Neural progenitor cell (in vitro differentiated cells): ENCODE data around the gene CAPN8. TPM values are rescaled to one million over a fixed set of nuclear protein-coding genes. Genes with fewer than 3 reads are reported as not detected.

ENCODE experiments used
- DNase-seq: peaks from one replicate; pipeline ENCODE4 v3.0.0-alpha.2; 2016; ENCODE audit warnings: low spot score
- H2AFZ ChIP-seq: fragments of 200-600 bp; sonication (generic); replicated peaks from 2 replicates; pipeline ENCODE4 v1.6.1; 2016; ENCODE audit warnings: antibody characterized with exemption
- H3F3A ChIP-seq: fragments of 200-600 bp; sonication (generic); 2 replicates; pipeline ENCODE4 v1.6.1; 2016; ENCODE audit warnings: antibody characterized with exemption, low read depth
- H3K27ac ChIP-seq: fragments of 200-600 bp; sonication (generic); 2 replicates; pipeline ENCODE4 v1.5.1; 2016; ENCODE audit warnings: mild to moderate bottlenecking
- H3K27me3 ChIP-seq: fragments of 200-600 bp; sonication (generic); 2 replicates; pipeline ENCODE4 v1.6.1; 2016; ENCODE audit warnings: mild to moderate bottlenecking, moderate library complexity
- H3K36me3 ChIP-seq: fragments of 200-600 bp; sonication (generic); 2 replicates; pipeline ENCODE4 v1.5.1; 2016
- H3K4me1 ChIP-seq: fragments of 200-600 bp; sonication (generic); 2 replicates; pipeline ENCODE4 v1.6.1; 2016; ENCODE audit warnings: mixed run types
- H3K4me2 ChIP-seq: fragments of 200-600 bp; sonication (generic); 2 replicates; pipeline ENCODE4 v1.6.1; 2016
- H3K4me3 ChIP-seq: fragments of 200-600 bp; sonication (generic); 2 replicates; pipeline ENCODE4 v1.5.1; 2016
- H3K79me2 ChIP-seq: fragments of 200-600 bp; sonication (generic); 2 replicates; pipeline ENCODE4 v1.6.1; 2016; ENCODE audit warnings: low read depth
- H3K9ac ChIP-seq: fragments of 200-600 bp; sonication (generic); 2 replicates; pipeline ENCODE4 v1.6.1; 2016
- H3K9me3 ChIP-seq: fragments of 200-600 bp; sonication (generic); 2 replicates; pipeline ENCODE4 v1.5.1; 2016; ENCODE audit warnings: low read depth
- H4K20me1 ChIP-seq: fragments of 200-600 bp; sonication (generic); 2 replicates; pipeline ENCODE4 v1.6.1; 2016; ENCODE audit warnings: low read depth
- H3K27ac Mint-ChIP-seq: 3 replicates; pipeline ENCODE4 v1.8.0; 2021; ENCODE audit warnings: mixed read lengths
- H3K27me3 Mint-ChIP-seq: 2 replicates; pipeline ENCODE4 v1.8.0; 2022; ENCODE audit warnings: low read depth, mild to moderate bottlenecking, inconsistent platforms, moderate library complexity, mixed read lengths; ENCODE audit not compliant: insufficient read depth
- H3K36me3 Mint-ChIP-seq: 3 replicates; pipeline ENCODE4 v1.8.0; 2021; ENCODE audit warnings: mixed read lengths
- H3K4me1 Mint-ChIP-seq: 3 replicates; pipeline ENCODE4 v1.8.0; 2021; ENCODE audit warnings: mixed read lengths
- H3K4me3 Mint-ChIP-seq: 3 replicates; pipeline ENCODE4 v1.8.0; 2021; ENCODE audit warnings: mild to moderate bottlenecking, moderate library complexity, mixed read lengths
- H3K9me3 Mint-ChIP-seq: 3 replicates; pipeline ENCODE4 v1.8.0; 2020; ENCODE audit warnings: mixed read lengths
- CTCF ChIP-seq: fragments of 200-600 bp; sonication (generic); IDR thresholded peaks from 2 replicates; pipeline ENCODE4 v1.5.1; 2017; ENCODE audit warnings: antibody characterized with exemption, mild to moderate bottlenecking
- EZH2 ChIP-seq: fragments of 200-600 bp; sonication (generic); IDR thresholded peaks from 2 replicates; pipeline ENCODE4 v1.6.1; 2017; ENCODE audit warnings: antibody characterized with exemption, mild to moderate bottlenecking, moderate library complexity
- EZH2phosphoT487 ChIP-seq: fragments of 200-600 bp; sonication (generic); IDR thresholded peaks from 2 replicates; pipeline ENCODE4 v1.6.1; 2017; ENCODE audit warnings: antibody characterized with exemption
- total RNA-seq: library from RNA; depleted of rRNA; stranded (reverse); fragments of >200 nt; gene quantifications from 2 replicates; pipeline ENCODE4 v1.2.3, GENCODE V29; 2015; ENCODE audit warnings: low replicate concordance

The CAPN8 gene
- total RNA-seq, 1 donor from 2014 or later: not detected

GRCh38 chr1:223653015-223653414 lies 12.5 kb downstream of the CAPN8 start:
- H3K9me3 ChIP-seq: no peaks in the 10 kb centered on the region
- H3K79me2 ChIP-seq: no peaks in the 10 kb centered on the region
- Mint-ChIP-seq H3K27me3 (peaks cover 8% of the 10 kb centered on the region), H3K9me3 (peaks cover 8% of the 10 kb centered on the region), H3K36me3 (no peaks in the 10 kb centered on the region), H3K4me1 (peaks cover 32% of the 10 kb centered on the region), H3K27ac (peak overlapping the region; percentile 86), H3K4me3 (peak overlapping the region; percentile 21)
- peak overlapping the region; percentile 82 for H2AFZ ChIP-seq
- H3K36me3 ChIP-seq: no peaks in the 10 kb centered on the region
- peak; percentile 19 for DNase-seq
- H3K4me3 ChIP-seq: no peak overlapping the region
- H3K27ac ChIP-seq: peak overlapping the region; percentile 10
- H3K27me3 ChIP-seq: no peaks in the 10 kb centered on the region
- no peak overlapping the region for H3K9ac ChIP-seq
- TF ChIP-seq EZH2phosphoT487 (no peak), EZH2 (no peak), CTCF (no peak)
- H4K20me1 ChIP-seq: no peaks in the 10 kb centered on the region
- peak overlapping the region; percentile 60 for H3K4me2 ChIP-seq
- peaks cover 21% of the 10 kb centered on the region for H3F3A ChIP-seq
- H3K4me1 ChIP-seq: peaks cover 25% of the 10 kb centered on the region

- Mint-ChIP-seq H3K4me1 (peaks cover 36% of the 10 kb centered on the region), H3K36me3 (no peaks in the 10 kb centered on the region), H3K27ac (peak overlapping the region; percentile 86), H3K4me3 (peak overlapping the region; percentile 49), H3K27me3 (peaks cover 8% of the 10 kb centered on the region), H3K9me3 (peaks cover 5% of the 10 kb centered on the region)
- no peaks in the 10 kb centered on the region for H3K36me3 ChIP-seq
- no peak overlapping the region for H3K4me3 ChIP-seq
- no peaks in the 10 kb centered on the region for H3K27me3 ChIP-seq
- peaks cover 30% of the 10 kb centered on the region for H3K4me1 ChIP-seq
- peak; percentile 47 for DNase-seq
- H3K9ac ChIP-seq: no peak overlapping the region
- TF ChIP-seq CTCF (no peak), EZH2phosphoT487 (no peak), EZH2 (no peak)
- H2AFZ ChIP-seq: peak overlapping the region; percentile 82
- peak overlapping the region; percentile 60 for H3K4me2 ChIP-seq
- peaks cover 25% of the 10 kb centered on the region for H3F3A ChIP-seq
- H3K9me3 ChIP-seq: no peaks in the 10 kb centered on the region
- H3K79me2 ChIP-seq: no peaks in the 10 kb centered on the region
- H3K27ac ChIP-seq: peak overlapping the region; percentile 10
- no peaks in the 10 kb centered on the region for H4K20me1 ChIP-seq
These were observed 13.0 kb downstream of the CAPN8 start for GRCh38 chr1:223652436-223652941.

- Mint-ChIP-seq H3K27me3 (peaks cover 10% of the 10 kb centered on the region), H3K36me3 (no peaks in the 10 kb centered on the region), H3K4me3 (no peak overlapping the region), H3K9me3 (peaks cover 5% of the 10 kb centered on the region), H3K27ac (peak overlapping the region; percentile 31), H3K4me1 (peaks cover 43% of the 10 kb centered on the region)
- no peak overlapping the region for H3K4me3 ChIP-seq
- H3K27ac ChIP-seq: no peak overlapping the region
- H3K36me3 ChIP-seq: no peaks in the 10 kb centered on the region
- H3K79me2 ChIP-seq: no peaks in the 10 kb centered on the region
- H4K20me1 ChIP-seq: no peaks in the 10 kb centered on the region
- DNase-seq: no peak
- no peak overlapping the region for H2AFZ ChIP-seq
- H3K4me1 ChIP-seq: peaks cover 39% of the 10 kb centered on the region
- TF ChIP-seq CTCF (no peak), EZH2 (no peak), EZH2phosphoT487 (no peak)
- H3K27me3 ChIP-seq: no peaks in the 10 kb centered on the region
- H3F3A ChIP-seq: peaks cover 32% of the 10 kb centered on the region
- no peak overlapping the region for H3K9ac ChIP-seq
- no peaks in the 10 kb centered on the region for H3K9me3 ChIP-seq
- H3K4me2 ChIP-seq: no peak overlapping the region
These were observed 14.1 kb downstream of the CAPN8 start for GRCh38 chr1:223651291-223651991.
